Sciatic nerve (tissue), 2 donors: ENCODE data around the gene RASA3. TPM values are rescaled to one million over a fixed set of nuclear protein-coding genes. Genes with fewer than 3 reads are reported as not detected.

Source experiments
- ATAC-seq: fragments of 200-7000 bp; cut with Tn5 transposase; one replicate; pipeline ENCODE4 v1.9.1; 2020; ENCODE audit warnings: mild to moderate bottlenecking, moderate library complexity
- DNase-seq: peaks from one replicate; pipeline ENCODE4 v3.0.0-alpha.2; 2020; ENCODE audit warnings: low spot score
- intact Hi-C: fragments of 100-400 bp; cut with DNase I; formaldehyde crosslinking; loops from one replicate; pipeline ENCODE4 v1.14.2; 2022
- total RNA-seq: library from RNA; stranded (reverse); fragmentation: NEBNext Ultra II Directional; extraction: Animal tissue kit (Norgen Biotek cat#: 25700); gene quantifications from one replicate; pipeline ENCODE4 v1.2.1, GENCODE V29; 2021
- donor health status: DM: no; HTN: no; CAD: no.
- donor health status: DM: no; HTN: no; CAD: no.

Gene RASA3
- total RNA-seq, 1 donor from 2014 or later: 47.6 TPM

DNA sequence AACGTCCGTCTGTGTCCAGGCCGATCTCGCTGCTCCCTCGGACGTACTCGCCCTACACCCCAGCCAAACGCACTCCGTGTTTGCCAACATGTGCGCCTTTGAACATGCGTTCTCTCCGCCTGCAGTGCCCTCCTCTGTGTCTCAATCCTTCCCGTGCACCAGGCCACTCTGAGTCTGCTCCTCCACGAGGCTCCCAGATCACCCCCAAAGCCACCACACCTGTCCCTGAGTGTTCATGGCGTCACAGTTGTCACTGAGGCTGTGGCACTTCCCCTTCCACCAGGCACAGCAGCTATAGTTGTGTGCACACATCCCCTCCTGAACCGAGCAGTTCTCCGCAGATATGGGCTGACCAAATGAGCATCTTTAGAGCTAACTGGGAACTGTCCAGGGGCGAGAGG is 35.6 kb downstream of the RASA3 start:
- intact Hi-C loops: no loop called here
- ATAC-seq (no peak), DNase-seq (peak; percentile 42)

DNA sequence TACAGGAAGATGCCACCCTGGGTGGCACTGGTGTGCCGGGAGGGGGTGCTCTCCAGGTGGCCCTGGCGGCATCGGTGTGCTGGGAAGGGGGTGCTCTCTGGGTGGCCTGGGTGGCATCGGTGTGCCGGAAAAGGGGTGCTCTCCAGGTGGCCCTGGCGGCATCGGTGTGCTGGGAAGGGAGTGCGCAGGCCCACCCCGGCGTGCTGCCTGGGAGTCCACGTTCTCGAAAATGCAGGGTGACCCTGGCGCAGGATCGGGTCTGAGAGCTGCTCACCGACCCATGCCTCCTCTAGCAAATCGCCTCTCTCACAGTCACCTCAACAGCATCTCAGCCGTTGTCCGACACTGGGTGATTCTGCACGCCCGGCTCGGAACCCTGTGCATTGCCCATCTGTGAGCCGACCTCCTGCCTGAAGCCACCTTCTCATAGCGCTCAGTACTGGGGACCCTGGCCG is 36.4 kb downstream of the RASA3 start:
- intact Hi-C loops: no loop called here
- peak; percentile 52 for DNase-seq
- ATAC-seq: no peak

DNA sequence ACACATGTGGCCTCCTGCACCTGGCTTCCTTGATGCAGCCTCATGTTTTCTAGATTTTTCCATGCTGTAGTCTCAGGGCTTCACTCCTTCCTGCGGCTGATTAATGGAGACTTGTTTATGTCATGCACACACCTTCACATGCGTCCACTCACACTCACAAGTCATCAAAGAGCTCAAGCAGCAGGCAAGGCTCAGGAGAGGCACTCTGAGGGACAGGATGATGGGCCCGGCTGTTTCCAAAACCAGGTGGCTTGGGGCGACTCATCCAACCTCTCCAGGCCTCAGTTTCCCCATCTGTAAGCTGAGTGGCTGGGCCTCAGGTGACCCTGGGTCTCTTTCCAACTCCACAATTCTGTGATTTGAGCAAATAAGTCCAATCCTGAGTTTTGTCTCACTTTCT is 36.9 kb downstream of the RASA3 start:
- no peak for DNase-seq
- ATAC-seq: no peak
- intact Hi-C loops: no loop called here

DNA sequence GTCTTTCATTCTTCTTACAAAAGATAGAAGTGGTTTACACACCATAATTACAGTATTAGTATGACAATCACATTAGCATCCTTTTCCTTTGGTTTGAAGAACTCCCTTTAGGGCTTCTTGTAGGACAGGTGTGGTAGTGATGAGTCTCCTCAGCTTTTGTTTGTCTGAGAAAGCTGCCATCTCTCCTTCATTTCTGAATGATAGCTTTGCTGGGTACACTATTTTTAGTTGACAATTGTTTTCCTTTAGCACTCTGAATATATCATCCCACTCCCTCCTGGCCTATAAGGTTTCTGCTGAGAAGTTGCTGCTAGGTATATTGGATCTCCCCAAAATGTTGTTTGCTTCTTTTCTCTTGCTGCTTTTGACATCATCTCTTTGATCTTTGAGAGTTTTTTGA is 39.3 kb downstream of the RASA3 start:
- DNase-seq (no peak), ATAC-seq (no peak)
- intact Hi-C loops: no loop called here

DNA sequence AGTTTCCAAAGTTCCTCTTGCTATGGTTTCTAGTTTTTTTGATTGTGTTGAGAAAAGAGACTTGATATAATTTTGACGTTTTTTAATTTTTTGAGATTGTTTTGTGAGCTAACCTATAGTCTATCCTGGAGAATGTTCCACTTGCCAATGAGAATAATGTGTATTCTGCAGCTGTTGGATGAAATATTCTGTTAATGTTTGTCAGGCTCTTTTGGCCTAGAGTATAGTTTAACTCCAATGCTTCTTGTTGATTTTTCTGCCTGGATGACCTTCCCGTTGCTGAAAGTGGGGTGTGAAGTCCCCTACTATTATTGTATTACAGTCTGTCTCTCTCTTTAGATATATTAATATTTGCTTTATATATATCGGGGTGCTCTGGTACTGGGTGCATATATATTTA is 40.0 kb downstream of the RASA3 start:
- DNase-seq (no peak), ATAC-seq (no peak)
- intact Hi-C loops: no loop called here

DNA sequence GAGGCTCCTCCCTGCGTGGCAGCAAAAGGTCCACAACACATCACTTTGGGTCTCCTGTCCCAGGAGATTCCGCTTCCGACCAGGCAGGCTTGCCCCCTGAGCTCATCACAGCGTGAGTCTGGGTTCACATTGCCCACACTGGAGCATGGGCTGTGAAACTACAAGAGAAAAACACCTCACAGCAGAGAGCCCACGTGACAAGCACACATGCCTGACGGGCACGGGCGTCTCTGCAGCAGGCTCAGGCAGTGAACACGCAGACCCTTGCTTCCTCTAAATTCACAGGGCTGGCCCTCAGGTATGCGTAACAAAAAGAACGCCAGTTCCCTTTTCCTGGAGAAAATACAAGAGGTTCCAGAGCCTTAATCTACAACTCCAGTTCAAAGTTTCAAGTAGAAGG is 41.9 kb downstream of the RASA3 start:
- no peak for ATAC-seq
- DNase-seq: no peak
- intact Hi-C loops: no loop called here

DNA sequence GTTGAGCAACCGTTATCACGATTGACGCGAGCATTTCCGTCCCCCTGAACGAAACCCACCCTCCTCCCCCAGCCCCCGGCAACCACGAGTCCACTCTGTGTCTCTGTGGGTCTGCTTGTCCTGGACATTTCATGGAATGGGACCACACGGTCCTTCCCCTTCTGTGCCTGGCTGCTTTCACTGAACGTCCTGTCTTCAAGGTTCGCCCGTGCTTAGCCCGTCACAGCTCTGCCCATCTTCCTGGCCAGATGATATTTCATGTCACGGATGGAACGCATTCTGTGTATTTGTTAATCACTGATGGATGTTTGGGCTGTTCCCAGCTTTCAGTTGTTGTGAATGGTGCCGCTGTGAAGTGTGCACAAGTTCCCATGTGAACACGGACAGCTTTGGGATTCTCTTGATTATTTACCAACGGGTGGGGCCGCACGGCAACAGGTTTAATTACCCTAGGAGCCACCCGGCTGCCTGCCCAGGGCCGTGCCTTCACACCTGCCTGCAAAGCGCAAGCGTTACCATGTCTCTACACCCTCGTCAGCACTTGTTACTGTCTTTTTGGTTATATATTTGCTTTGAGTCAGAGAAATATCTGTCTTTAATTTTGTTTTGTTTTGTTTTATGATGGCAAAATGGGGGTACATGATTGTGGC is 42.5 kb downstream of the RASA3 start:
- DNase-seq (no peak), ATAC-seq (no peak)
- intact Hi-C loops: no loop called here

DNA sequence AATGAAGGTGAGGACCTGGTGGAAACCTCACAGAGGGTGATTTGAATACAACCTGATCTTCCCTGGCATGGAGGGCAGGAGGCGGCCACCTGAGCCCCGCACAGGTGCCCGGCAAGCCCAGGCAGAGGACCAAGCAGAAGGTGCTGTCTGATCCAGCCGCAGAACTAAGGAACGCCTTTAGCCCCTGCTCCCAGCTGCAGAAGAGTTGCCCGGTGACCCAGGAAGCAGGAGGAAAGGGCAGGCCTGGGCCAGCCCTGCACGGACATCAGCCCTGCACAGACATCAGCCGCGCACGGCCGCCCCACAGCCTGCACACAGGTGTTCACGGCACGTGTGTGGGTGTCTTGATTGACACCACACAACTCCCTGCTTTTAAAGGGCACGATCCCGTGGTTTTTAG is 43.1 kb downstream of the RASA3 start:
- DNase-seq (peak; percentile 41), ATAC-seq (no peak)
- intact Hi-C loops: no loop called here

DNA sequence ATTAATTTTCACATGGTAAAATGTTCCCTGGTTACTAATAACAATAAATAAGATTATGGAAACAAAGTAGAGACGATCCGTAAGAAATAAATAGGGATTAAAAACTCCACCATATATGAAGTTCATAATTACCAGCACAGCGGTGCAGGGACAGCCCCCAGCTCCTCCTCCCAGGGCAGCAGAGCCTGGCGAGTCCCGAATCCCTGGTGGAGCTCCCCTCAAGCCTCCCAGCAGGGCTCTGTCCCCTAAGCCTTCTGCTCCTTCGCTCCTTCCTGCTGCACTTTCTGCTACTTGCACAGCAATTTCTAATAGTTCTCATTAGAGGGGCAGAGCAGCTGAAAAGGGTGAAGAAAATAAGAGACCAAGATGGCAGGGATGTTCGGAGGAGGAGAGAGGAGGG is 43.6 kb downstream of the RASA3 start:
- DNase-seq: peak; percentile 23
- ATAC-seq: no peak
- intact Hi-C loops: no loop called here

DNA sequence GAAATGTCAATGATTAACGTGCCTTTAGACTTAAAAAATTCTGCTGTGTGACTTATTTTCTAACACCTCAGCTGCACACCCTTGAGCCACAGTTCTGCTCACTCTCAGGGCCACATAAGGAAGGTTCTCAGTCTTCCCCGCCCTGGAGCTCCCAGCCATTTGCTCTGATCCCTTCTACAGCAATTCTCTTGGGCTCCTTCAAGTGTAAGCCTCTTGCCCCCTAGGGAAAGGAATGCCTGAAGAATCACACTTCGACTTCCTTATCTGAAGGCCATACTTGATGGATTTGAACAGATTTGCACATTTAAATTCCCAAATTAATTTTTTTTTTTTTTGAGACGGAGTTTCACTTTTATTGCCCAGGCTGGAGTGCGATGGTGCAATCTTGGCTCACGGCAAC is 44.2 kb downstream of the RASA3 start:
- DNase-seq (no peak), ATAC-seq (no peak)
- intact Hi-C loops: no loop called here

DNA sequence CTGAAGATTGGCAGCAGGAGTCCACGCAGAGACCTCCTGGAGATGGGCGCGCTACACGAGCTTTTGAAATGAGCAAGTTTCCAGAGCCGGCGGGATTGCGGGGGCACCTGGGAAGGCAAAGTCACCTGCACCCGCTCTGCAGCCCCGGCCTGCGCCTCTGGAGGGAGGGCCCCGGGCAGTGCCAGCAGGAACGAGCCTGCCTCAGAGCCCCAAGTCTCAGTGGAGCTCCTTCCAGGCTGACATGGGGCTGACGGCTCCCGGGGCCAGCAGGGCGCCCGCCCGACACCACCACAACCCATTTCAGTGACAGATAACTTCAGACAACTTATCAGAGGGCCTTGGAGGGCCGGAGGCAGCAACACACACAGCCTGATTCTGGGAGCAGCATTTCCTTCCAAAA is 45.0 kb downstream of the RASA3 start:
- intact Hi-C loops: no loop called here
- DNase-seq (no peak), ATAC-seq (no peak)

DNA sequence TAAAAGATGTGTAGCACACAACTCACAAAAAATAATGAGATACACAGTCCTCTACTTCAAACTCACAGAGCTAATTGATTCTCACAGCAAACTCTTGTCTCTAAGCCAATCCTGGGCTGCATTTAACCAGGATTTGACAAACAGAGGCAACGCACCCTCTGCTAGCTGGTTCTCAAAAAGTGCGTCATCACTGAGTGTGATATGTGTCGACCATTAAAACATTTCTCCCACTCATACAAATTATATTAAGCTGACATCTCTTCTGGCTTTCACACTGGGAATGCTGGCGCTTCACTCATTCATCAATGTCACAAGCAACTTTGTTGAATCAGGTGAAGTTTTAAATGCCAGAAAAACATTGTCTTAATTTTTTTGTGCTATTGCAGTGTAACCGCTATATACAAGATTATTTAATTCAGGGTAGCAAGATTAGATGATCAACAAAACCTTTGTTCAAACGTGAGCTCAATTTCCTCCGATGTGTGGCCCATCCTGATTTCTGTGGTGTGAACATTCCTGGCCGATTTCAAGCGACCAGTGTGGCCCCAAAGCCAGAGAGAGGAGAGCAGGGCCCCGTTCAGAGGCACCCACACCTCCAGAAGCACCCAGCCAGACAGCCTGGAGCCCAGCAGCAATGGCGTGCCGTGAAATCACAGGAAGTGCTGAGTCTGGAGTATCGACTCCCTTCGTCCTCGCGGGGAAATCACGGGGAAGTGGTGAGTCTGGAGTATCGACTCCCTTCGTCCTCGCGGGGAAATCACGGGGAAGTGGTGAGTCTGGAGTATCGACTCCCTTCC is 49.4 kb downstream of the RASA3 start:
- no peak for ATAC-seq
- intact Hi-C loops: no loop called here
- no peak for DNase-seq

DNA sequence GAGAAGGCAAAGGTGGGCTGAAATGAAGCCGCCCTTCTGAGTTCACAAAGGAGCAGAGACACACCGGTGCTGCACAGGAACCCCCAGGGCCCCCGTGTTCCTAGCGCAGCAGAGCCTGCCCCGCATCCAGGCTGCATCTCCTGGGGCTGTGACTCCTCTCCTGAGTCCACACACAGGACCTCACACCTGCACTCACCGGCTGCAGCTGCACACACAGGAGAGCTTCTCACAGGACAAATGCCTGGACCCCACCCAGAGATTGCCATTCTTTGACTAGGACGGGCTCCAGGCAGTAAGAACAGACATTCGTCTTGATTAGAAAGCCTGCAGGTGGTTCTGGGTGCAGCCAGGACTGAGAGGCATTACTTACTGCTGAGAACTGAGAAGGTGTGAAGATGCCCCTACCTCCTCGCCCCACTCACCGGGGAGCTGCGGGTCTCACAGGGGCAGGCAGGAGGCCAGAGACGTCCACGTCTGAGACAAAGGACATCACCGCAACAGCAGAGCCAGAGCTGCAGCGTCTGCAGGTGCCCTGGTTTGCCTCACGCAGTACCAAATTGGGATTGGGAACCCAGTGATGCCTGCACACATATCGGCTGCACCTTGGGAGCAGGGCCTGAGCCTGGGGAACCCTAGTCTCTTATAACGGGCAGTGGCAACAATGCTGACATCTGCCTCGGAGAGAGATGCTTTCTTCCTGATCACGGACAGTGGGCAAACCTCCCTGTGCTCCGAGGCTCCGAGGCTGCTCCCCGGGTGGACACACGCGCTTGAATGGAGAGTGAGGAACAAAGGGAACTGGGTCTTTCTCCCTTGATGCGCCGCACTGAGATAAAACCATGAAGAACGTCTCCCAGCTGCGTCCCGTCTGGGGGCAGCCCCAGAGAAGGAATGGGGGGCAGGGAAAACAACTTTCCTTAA is 50.4 kb downstream of the RASA3 start:
- no peak for DNase-seq
- ATAC-seq: no peak
- intact Hi-C loops: no loop called here

DNA sequence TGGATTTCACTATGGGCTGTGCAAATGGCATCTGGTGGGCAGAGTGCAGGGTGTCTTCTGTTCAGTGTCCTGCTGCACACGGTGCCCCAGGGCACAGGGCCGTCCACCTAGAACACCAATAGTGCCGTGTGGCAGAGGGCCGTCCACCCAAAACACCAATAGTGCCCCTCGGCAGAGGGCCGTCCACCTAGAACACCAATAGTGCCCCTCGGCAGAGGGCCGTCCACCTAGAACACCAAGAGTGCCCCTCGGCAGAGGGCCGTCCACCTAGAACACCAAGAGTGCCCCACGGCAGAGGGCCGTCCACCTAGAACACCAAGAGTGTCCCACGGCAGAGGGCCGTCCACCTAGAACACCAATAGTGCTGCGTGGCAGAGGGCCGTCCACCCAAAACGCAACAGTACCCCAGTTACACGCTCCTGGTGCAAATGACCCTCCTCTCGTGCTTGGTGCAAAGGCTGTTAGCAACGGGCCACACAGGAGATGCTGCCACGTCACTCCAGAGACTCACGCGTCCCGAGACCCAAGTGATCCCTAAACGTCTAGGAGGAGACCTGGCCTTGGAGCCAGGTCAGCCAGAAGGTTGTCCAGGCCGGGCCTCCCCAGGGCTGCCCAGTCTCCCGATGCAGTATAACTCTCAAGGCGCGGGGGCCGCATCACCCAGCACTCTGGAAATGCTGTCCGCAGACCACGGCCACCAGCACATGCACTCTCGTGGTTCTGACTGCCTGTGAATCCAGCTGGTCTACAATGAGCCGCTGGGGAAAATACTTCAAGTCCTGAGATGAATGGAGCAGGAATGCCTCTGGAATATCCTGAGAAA is 51.5 kb downstream of the RASA3 start:
- intact Hi-C loops: no loop called here
- no peak for ATAC-seq
- DNase-seq: peak; percentile 54

DNA sequence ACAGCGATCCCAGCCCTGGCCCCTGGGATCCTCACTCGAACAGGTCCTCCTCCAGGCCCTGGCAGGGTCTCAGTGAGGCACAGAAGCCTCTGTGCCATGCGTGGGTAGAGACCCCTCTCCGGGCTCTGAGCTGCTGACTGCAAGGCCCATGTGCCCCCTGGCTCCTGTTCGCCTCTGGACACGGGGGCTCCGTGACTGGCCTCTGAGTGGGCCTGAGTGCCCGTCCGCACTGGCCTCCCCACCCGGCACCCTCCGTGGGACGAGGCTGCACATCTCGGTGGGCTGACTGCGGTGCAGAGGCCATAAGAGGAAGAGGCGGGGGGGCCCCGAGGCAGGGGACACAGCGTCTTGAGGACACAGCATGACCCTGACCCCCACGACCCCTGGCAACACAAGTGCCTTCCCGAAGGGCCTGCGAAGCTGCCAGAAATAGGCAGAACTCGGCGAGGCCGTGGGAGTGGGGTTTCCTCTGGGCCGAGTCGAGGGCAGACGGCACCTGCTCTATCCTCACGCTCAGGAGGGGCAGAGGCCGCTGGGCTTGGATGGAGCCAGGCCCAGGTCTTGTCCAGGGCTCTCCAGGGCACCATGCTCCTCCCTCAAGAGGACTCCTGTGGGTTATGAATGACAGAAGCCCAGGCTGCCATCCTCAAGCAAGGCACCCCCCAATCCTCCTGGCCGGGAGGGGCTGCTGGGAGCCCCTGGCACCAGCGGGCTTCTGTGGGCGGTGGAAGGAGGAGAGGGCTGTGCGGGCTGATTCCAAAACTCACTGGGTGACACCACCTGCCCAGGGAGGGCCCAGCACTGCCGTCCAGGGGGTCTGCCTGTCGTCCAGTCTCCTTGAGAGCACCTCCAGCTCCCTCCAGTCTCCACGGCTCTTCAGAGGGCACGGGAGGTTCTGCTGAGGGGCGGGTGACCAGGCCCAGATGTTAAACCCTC is 52.6 kb downstream of the RASA3 start:
- intact Hi-C loops: no loop called here
- DNase-seq: peak; percentile 64
- no peak for ATAC-seq

DNA sequence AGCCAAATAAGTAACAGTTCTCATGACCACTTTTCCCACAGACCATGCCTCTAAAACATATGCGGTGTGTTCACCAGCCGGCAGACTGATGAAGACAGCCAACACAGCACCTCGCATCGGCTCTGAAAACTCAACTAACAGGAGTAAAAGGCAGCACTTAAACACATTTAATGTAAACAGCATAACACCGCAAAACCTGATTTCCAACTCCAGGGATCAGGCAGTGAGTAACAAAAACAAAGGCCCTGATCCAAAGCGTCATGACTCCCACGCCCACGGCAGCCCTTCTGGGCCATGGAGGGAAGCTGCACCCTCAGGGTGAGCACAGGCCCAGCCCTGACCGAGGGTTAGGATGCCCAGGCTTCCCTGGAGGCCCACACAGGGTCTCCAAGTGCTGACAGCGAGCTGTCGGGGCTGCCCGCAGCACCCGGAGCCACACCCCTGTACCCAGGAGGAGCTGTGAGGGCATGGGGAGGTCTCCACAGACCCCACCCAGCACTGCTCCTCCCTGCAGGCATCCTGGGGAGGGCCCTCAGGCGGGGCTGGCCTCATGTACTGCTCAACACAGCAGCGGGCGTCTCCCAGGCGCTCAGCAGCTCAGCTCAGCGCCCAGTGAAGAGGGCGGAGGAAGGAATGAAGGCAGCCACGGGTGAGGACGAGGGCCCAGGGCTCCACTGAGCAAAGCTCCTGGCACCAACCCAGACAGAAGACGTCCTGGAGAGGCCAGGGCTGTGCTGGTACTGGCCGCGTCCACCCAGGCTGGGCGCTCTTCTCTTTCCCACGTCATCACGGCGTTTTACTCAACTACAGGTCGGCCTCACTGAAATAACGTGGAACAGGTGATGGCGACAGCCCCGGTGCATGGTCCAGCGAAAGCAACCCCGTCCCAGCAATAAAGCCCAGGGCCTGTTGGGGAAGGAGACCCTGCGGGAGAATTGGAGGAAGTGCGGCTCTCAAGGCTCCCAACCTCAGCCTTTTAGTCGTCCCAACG is 53.7 kb downstream of the RASA3 start:
- peak; percentile 73 for DNase-seq
- peak; percentile 92 for ATAC-seq
- intact Hi-C loops: no loop called here

DNA sequence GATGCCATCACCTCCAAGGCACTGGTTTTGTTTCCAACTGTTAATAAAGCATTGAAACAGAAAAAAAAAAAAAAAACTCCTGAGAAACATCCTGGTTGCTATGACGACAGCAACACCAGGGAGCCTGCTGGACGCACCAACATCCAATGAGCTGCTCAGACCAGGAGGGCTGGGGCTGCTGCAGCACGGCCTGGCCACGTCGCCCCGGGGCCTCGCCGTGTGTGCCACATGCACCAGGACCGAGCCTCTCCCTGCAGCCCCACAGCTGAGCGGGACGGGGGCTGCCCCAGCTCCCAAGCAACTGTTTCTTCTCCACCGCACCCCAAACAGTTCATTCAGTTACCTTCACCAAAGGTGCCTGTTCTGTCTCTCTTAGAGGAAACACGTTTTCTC is 54.5 kb downstream of the RASA3 start:
- intact Hi-C loops: no loop called here
- ATAC-seq: peak; percentile 78

More for the DNA sequence above, 54.5 kb downstream of the RASA3 start:
- DNase-seq: no peak
